H9 (cell line): ENCODE data around the gene BCL2L1. TPM values are rescaled to one million over a fixed set of nuclear protein-coding genes. Genes with fewer than 3 reads are reported as not detected.

ENCODE experiments used
- DNase-seq: peaks from one replicate; pipeline ENCODE4 v3.0.0-alpha.2; 2017
- H2AFZ ChIP-seq: one replicate; pipeline ENCODE4 v1.6.1; 2013; ENCODE audit warnings: mild to moderate bottlenecking, low read length, control low read depth, moderate library complexity
- H2AK5ac ChIP-seq: 2 replicates; pipeline ENCODE4 v1.6.1; 2013; ENCODE audit warnings: low read length, control low read depth, mixed read lengths; ENCODE audit not compliant: insufficient read length
- H2BK120ac ChIP-seq: one replicate; pipeline ENCODE4 v1.6.1; 2013; ENCODE audit warnings: low read depth, mild to moderate bottlenecking, low read length, control low read depth, inconsistent platforms; ENCODE audit not compliant: poor library complexity, severe bottlenecking
- H2BK12ac ChIP-seq: 2 replicates; pipeline ENCODE4 v1.6.1; 2013; ENCODE audit warnings: low read length, control low read depth, mixed read lengths, low read depth; ENCODE audit not compliant: insufficient read length
- H2BK15ac ChIP-seq: 2 replicates; pipeline ENCODE4 v1.6.1; 2013; ENCODE audit warnings: low read depth, low read length, control low read depth
- H2BK20ac ChIP-seq: one replicate; pipeline ENCODE4 v1.6.1; 2013; ENCODE audit warnings: low read depth, mild to moderate bottlenecking, low read length, control low read depth, inconsistent platforms; ENCODE audit not compliant: poor library complexity, severe bottlenecking
- H2BK5ac ChIP-seq: 2 replicates; pipeline ENCODE4 v1.6.1; 2013; ENCODE audit warnings: low read length, control low read depth, mixed read lengths; ENCODE audit not compliant: insufficient read length
- H3K14ac ChIP-seq: 2 replicates; pipeline ENCODE4 v1.6.1; 2013; ENCODE audit warnings: low read length, control low read depth; ENCODE audit not compliant: insufficient read depth
- H3K18ac ChIP-seq: 2 replicates; pipeline ENCODE4 v1.6.1; 2013; ENCODE audit warnings: low read depth, mild to moderate bottlenecking, mixed read lengths, low read length, control low read depth; ENCODE audit not compliant: insufficient read length
- H3K23ac ChIP-seq: 2 replicates; pipeline ENCODE4 v1.6.1; 2013; ENCODE audit warnings: low read length, control low read depth, mixed read lengths, low read depth; ENCODE audit not compliant: insufficient read length
- H3K23me2 ChIP-seq: 2 replicates; pipeline ENCODE4 v1.6.1; 2013; ENCODE audit warnings: low read depth, mild to moderate bottlenecking, mixed read lengths, low read length, control low read depth; ENCODE audit not compliant: insufficient read length, poor library complexity, severe bottlenecking
- H3K27ac ChIP-seq: 2 replicates; pipeline ENCODE4 v1.5.1; 2013; ENCODE audit warnings: low read length, control low read depth, mixed read lengths, low read depth; ENCODE audit not compliant: insufficient read length
- H3K27me3 ChIP-seq: 2 replicates; pipeline ENCODE4 v1.6.1; 2013; ENCODE audit warnings: low read length, control low read depth, inconsistent platforms; ENCODE audit not compliant: insufficient read depth
- H3K4ac ChIP-seq: 2 replicates; pipeline ENCODE4 v1.6.1; 2013; ENCODE audit warnings: low read depth, mild to moderate bottlenecking, control low read depth, inconsistent platforms, low read length, moderate library complexity
- H3K4me1 ChIP-seq: 2 replicates; pipeline ENCODE4 v1.6.1; 2013; ENCODE audit warnings: low read length, control low read depth, inconsistent platforms; ENCODE audit not compliant: insufficient read depth
- H3K4me2 ChIP-seq: 2 replicates; pipeline ENCODE4 v1.6.1; 2013; ENCODE audit warnings: low read length, control low read depth, mixed read lengths; ENCODE audit not compliant: insufficient read length, insufficient read depth
- H3K56ac ChIP-seq: 2 replicates; pipeline ENCODE4 v1.6.1; 2013; ENCODE audit warnings: low read depth, mild to moderate bottlenecking, mixed read lengths, low read length, control low read depth; ENCODE audit not compliant: insufficient read length
- H3K79me1 ChIP-seq: 2 replicates; pipeline ENCODE4 v1.6.1; 2013; ENCODE audit warnings: low read depth, mild to moderate bottlenecking, moderate library complexity, low read length, control low read depth, inconsistent platforms; ENCODE audit not compliant: insufficient read depth, poor library complexity, severe bottlenecking
- H3K79me2 ChIP-seq: 2 replicates; pipeline ENCODE4 v1.6.1; 2013; ENCODE audit warnings: low read length, control low read depth, inconsistent platforms; ENCODE audit not compliant: insufficient read depth
- H3K9ac ChIP-seq: 2 replicates; pipeline ENCODE4 v1.6.1; 2013; ENCODE audit warnings: low read length, control low read depth, mixed read lengths; ENCODE audit not compliant: insufficient read length; ENCODE audit errors: extremely low read depth
- H3K9me3 ChIP-seq: one replicate; pipeline ENCODE4 v1.6.1; 2013; ENCODE audit warnings: low read depth, low read length, inconsistent platforms; ENCODE audit not compliant: control insufficient read depth
- H3T11ph ChIP-seq: one replicate; pipeline ENCODE4 v1.6.1; 2013; ENCODE audit warnings: mild to moderate bottlenecking, low read length, control low read depth, inconsistent platforms
- H4K20me1 ChIP-seq: one replicate; pipeline ENCODE4 v1.6.1; 2013; ENCODE audit not compliant: control insufficient read depth, insufficient read length, insufficient read depth
- H4K5ac ChIP-seq: 2 replicates; pipeline ENCODE4 v1.6.1; 2013; ENCODE audit warnings: low read depth, mild to moderate bottlenecking, mixed read lengths, low read length, control low read depth; ENCODE audit not compliant: insufficient read length
- H4K8ac ChIP-seq: replicated peaks from 2 replicates; pipeline ENCODE4 v1.6.1; 2013; ENCODE audit warnings: low read length, control low read depth, mixed read lengths, low read depth; ENCODE audit not compliant: insufficient read length
- H4K91ac ChIP-seq: 2 replicates; pipeline ENCODE4 v1.6.1; 2013; ENCODE audit warnings: low read depth, mild to moderate bottlenecking, moderate library complexity, mixed read lengths, low read length, control low read depth; ENCODE audit not compliant: insufficient read length
- H3K27ac Mint-ChIP-seq, 3 experiments: 2 replicates in 2 of 3; 3 replicates in 1 of 3; pipeline ENCODE4 v1.8.0; 2020 to 2021; ENCODE audit warnings: mixed read lengths in 3 of 3, mild to moderate bottlenecking in 1 of 3, moderate library complexity in 1 of 3
- H3K27me3 Mint-ChIP-seq: 2 replicates; pipeline ENCODE4 v1.8.0; 2021; ENCODE audit warnings: low read depth, mild to moderate bottlenecking, moderate library complexity, mixed read lengths
- H3K36me3 Mint-ChIP-seq, 3 experiments: 2 replicates in 2 of 3; 3 replicates in 1 of 3; pipeline ENCODE4 v1.8.0; 2020 to 2021; ENCODE audit warnings: low read depth in 3 of 3, mixed read lengths in 3 of 3; ENCODE audit not compliant: insufficient read depth in 1 of 3
- H3K4me1 Mint-ChIP-seq, 2 experiments: 2 replicates each; pipeline ENCODE4 v1.8.0; 2020; ENCODE audit warnings: mixed read lengths in 2 of 2
- H3K4me3 Mint-ChIP-seq, 2 experiments: 2 replicates in 1 of 2; 3 replicates in 1 of 2; pipeline ENCODE4 v1.8.0; 2020 to 2021; ENCODE audit warnings: mild to moderate bottlenecking in 2 of 2, mixed read lengths in 2 of 2, moderate library complexity in 1 of 2
- H3K9me3 Mint-ChIP-seq, 2 experiments: 2 replicates in 1 of 2; 3 replicates in 1 of 2; pipeline ENCODE4 v1.8.0; 2020; ENCODE audit warnings: mild to moderate bottlenecking in 2 of 2, mixed read lengths in 2 of 2, moderate library complexity in 1 of 2
- WGBS: extraction: QIAGEN DNeasy Blood & Tissue Kit; methylation state at CpG from one replicate; pipeline ENCODE4 v1.1.7; 2013; ENCODE audit warnings: missing lambda C conversion rate, low lambda C conversion rate, mixed read lengths; ENCODE audit not compliant: insufficient read length; ENCODE audit errors: extremely low coverage; 5-methylcytosine and 5-hydroxymethylcytosine counted together
- total RNA-seq: library from RNA; stranded (reverse); gene quantifications from 2 replicates; pipeline ENCODE4 v1.2.1, GENCODE V29; 2021
- TF ChIP-seq, protein P1 (sequence below): fragments of 200-600 bp; sonication (generic); conservative IDR thresholded peaks from 3 replicates; pipeline ENCODE4 v1.8.0; 2021; ENCODE audit warnings: antibody characterized with exemption, mild to moderate bottlenecking

BCL2L1 gene
- total RNA-seq, 1 experiment from 2014 or later = 105 TPM

DNA sequence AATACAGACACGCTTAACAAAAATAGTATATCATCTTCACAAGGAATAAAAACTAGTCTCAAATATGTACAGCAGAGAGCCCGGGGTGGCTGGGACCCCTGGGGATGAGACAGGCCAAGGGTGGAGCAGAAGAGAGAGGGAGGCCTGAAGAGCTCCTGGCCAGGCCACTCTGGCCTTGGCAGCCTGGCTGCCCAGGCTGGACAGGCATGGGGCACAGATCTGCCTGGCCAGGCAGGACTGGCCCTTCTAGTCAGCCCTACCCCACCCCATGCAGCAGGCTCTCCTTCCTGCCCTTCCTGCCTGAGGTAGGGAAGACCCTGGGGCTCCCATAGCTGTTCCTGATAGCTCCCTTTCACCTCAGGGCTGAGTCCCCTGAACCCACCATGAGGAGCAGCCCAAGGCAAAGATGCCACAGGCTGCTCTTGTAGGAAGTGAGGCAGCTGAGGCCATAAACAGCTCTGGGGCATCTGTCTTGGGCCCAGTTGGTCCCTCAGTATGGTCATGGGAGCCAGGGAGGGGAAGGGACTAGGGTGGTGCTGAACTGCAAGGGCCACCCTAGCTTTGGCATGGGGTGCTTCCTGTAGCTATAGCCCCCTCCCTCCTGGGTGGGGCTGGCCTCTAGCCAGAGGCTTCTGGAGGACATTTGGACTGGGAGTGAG, 57.8 kb downstream of the BCL2L1 start:
- Histone ChIP-seq H2BK120ac (no peak overlapping the region), H3K14ac (no peak overlapping the region), H3K27ac (no peak overlapping the region), H2AK5ac (no peak overlapping the region), H3K56ac (no peak overlapping the region), H3K4ac (no peak overlapping the region), H3K79me2 (no peaks in the 10 kb centered on the region), H3K23ac (no peak overlapping the region), H4K8ac (no peak overlapping the region), H2BK12ac (no peak overlapping the region), H3K27me3 (no peaks in the 10 kb centered on the region), H3K23me2 (peaks cover 5% of the 10 kb centered on the region), H2AFZ (no peak overlapping the region), H3T11ph (no peak overlapping the region), H4K91ac (no peak overlapping the region), H3K9ac (no peak overlapping the region), H3K9me3 (no peaks in the 10 kb centered on the region), H3K18ac (no peak overlapping the region), H2BK5ac (no peak overlapping the region), H3K79me1 (no peaks in the 10 kb centered on the region), H3K4me2 (no peak overlapping the region), H2BK15ac (no peak overlapping the region), H2BK20ac (no peak overlapping the region), H3K4me1 (no peaks in the 10 kb centered on the region), H4K20me1 (no peaks in the 10 kb centered on the region), H4K5ac (no peak overlapping the region)
- WGBS = no CpG with 5 or more reads among the region's 2 CpGs
- H3K9me3 Mint-ChIP-seq = no peaks in the 10 kb centered on the region
- H3K36me3 Mint-ChIP-seq = peaks cover 3 to 41% (median 26%) of the 10 kb centered on the region in 3 experiments; a peak in 6 of 7 replicates
- no peak for DNase-seq
- no peaks in the 10 kb centered on the region for H3K27me3 Mint-ChIP-seq
- 0 out of 7 replicates have a peak overlapping the region, but pooled peaks of 1 of the 3 experiments have one; percentile 62 for H3K27ac Mint-ChIP-seq
- TF ChIP-seq, protein P1, sequence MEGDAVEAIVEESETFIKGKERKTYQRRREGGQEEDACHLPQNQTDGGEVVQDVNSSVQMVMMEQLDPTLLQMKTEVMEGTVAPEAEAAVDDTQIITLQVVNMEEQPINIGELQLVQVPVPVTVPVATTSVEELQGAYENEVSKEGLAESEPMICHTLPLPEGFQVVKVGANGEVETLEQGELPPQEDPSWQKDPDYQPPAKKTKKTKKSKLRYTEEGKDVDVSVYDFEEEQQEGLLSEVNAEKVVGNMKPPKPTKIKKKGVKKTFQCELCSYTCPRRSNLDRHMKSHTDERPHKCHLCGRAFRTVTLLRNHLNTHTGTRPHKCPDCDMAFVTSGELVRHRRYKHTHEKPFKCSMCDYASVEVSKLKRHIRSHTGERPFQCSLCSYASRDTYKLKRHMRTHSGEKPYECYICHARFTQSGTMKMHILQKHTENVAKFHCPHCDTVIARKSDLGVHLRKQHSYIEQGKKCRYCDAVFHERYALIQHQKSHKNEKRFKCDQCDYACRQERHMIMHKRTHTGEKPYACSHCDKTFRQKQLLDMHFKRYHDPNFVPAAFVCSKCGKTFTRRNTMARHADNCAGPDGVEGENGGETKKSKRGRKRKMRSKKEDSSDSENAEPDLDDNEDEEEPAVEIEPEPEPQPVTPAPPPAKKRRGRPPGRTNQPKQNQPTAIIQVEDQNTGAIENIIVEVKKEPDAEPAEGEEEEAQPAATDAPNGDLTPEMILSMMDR = no peak
- H3K4me1 Mint-ChIP-seq = peaks cover 41 to 48% of the 10 kb centered on the region in 2 experiments
- H3K4me3 Mint-ChIP-seq = no peak overlapping the region
